ENCODE data around the gene DLG1. TPM values are rescaled to one million over a fixed set of nuclear protein-coding genes. Genes with fewer than 3 reads are reported as not detected.

DLG1 gene
- total and polyA plus RNA-seq, 4 experiments from 2014 or later: 21.4 to 92.1 (median 61.2) TPM

- intact Hi-C loops (cut with micrococcal nuclease): no loop called here
- H3K4me3 ChIP-seq (ENCODE audit: low read length in 2 of 2): no peak overlapping the region
- H3K9me3 ChIP-seq (ENCODE audit: control insufficient read depth in 1 of 2, low read length in 2 of 2): no peaks in the 10 kb centered on the region
- H3K27ac ChIP-seq (ENCODE audit: low read depth, low read length): no peak overlapping the region
- Mint-ChIP-seq H3K4me1 (peaks cover 0 to 4% (median 0%) of the 10 kb centered on the region in 4 donors), H3K27ac (no peak overlapping the region), H3K36me3 (peaks cover 38 to 48% of the 10 kb centered on the region in 2 donors), H3K9me3 (no peaks in the 10 kb centered on the region), H3K27me3 (no peaks in the 10 kb centered on the region), H3K4me3 (no peak overlapping the region)
- ChIA-PET CTCF (ENCODE audit: partially characterized antibody) (no interaction called here), POLR2A (ENCODE audit: partially characterized antibody) (no interaction called here)
- H3K4me1 ChIP-seq (ENCODE audit: insufficient read depth, low read length): no peaks in the 10 kb centered on the region
- DNase-seq: no peak
- H3K36me3 ChIP-seq (ENCODE audit: insufficient read depth, low read length): peaks cover 2% of the 10 kb centered on the region
- H3K27me3 ChIP-seq (ENCODE audit: insufficient read depth, low read length): no peaks in the 10 kb centered on the region
Measured at GRCh38 chr3:197105786-197106185, 192.6 kb downstream of the DLG1 start.

DNA sequence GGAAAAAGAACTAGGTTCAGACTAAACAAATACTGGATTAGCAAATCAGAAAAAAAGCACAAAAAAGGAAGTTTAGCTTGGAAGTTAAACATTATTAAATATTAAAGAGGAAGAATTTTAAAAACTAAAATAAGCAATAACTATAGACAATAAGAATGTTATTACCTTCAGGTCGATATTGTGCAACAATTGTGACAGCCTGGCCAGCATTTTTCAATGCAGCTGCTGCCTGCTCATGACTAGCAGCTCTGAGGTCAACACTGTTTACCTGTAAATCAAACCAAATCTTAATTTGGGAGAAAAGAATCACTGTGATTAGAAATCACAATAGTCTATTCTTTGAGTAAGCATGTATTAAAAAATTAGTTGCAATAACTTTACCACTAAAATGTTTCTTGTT, 193.7 kb downstream of the DLG1 start:
- Histone ChIP-seq H3K4me3 (ENCODE audit: low read length in 2 of 2) (no peak overlapping the region), H3K36me3 (ENCODE audit: insufficient read depth, low read length) (no peaks in the 10 kb centered on the region), H3K4me1 (ENCODE audit: insufficient read depth, low read length) (no peaks in the 10 kb centered on the region), H3K9me3 (ENCODE audit: control insufficient read depth in 1 of 2, low read length in 2 of 2) (no peaks in the 10 kb centered on the region), H3K27me3 (ENCODE audit: insufficient read depth, low read length) (no peaks in the 10 kb centered on the region), H3K27ac (ENCODE audit: low read depth, low read length) (no peak overlapping the region)
- intact Hi-C loops (cut with micrococcal nuclease): no loop called here
- CTCF ChIA-PET (ENCODE audit: partially characterized antibody): no interaction called here
- POLR2A ChIA-PET (ENCODE audit: partially characterized antibody): no interaction called here
- peaks cover 34 to 40% of the 10 kb centered on the region in 2 donors for H3K36me3 Mint-ChIP-seq
- no peaks in the 10 kb centered on the region for H3K9me3 Mint-ChIP-seq
- H3K27me3 Mint-ChIP-seq: no peaks in the 10 kb centered on the region
- DNase-seq: no peak
- H3K4me3 Mint-ChIP-seq: no peak overlapping the region
- H3K27ac Mint-ChIP-seq: no peak overlapping the region
- peaks cover 0 to 4% (median 0%) of the 10 kb centered on the region in 4 donors for H3K4me1 Mint-ChIP-seq

GRCh38 chr3:197103766-197104165, 194.6 kb downstream of the DLG1 start:
- DNase-seq: no peak
- Mint-ChIP-seq H3K27me3 (no peaks in the 10 kb centered on the region), H3K4me1 (peaks cover 0 to 4% (median 1%) of the 10 kb centered on the region in 4 donors), H3K9me3 (no peaks in the 10 kb centered on the region), H3K27ac (no peak overlapping the region), H3K36me3 (peaks cover 32 to 40% of the 10 kb centered on the region in 2 donors), H3K4me3 (no peak overlapping the region)
- no peaks in the 10 kb centered on the region for H3K4me1 ChIP-seq (ENCODE audit: insufficient read depth, low read length)
- H3K36me3 ChIP-seq (ENCODE audit: insufficient read depth, low read length): no peaks in the 10 kb centered on the region
- no peak overlapping the region for H3K27ac ChIP-seq (ENCODE audit: low read depth, low read length)
- H3K27me3 ChIP-seq (ENCODE audit: insufficient read depth, low read length): no peaks in the 10 kb centered on the region
- ChIA-PET POLR2A (ENCODE audit: partially characterized antibody) (no interaction called here), CTCF (ENCODE audit: partially characterized antibody) (interaction anchor here (1.5 kb wide), 1 partner anchor 83 kb away, joined by 3 read pairs; no protein-coding TSS in a partner anchor)
- intact Hi-C loops (cut with micrococcal nuclease): no loop called here
- no peaks in the 10 kb centered on the region for H3K9me3 ChIP-seq (ENCODE audit: control insufficient read depth in 1 of 2, low read length in 2 of 2)
- H3K4me3 ChIP-seq (ENCODE audit: low read length in 2 of 2): no peak overlapping the region

GRCh38 chr3:197093871-197094270, 204.5 kb downstream of the DLG1 start:
- intact Hi-C loops (cut with micrococcal nuclease): no loop called here
- Histone ChIP-seq H3K4me3 (ENCODE audit: low read length in 2 of 2) (no peak overlapping the region), H3K9me3 (ENCODE audit: control insufficient read depth in 1 of 2, low read length in 2 of 2) (no peaks in the 10 kb centered on the region), H3K4me1 (ENCODE audit: insufficient read depth, low read length) (no peaks in the 10 kb centered on the region), H3K36me3 (ENCODE audit: insufficient read depth, low read length) (no peaks in the 10 kb centered on the region), H3K27ac (ENCODE audit: low read depth, low read length) (no peak overlapping the region), H3K27me3 (ENCODE audit: insufficient read depth, low read length) (no peaks in the 10 kb centered on the region)
- no peak overlapping the region for H3K27ac Mint-ChIP-seq
- ChIA-PET POLR2A (ENCODE audit: partially characterized antibody) (interaction anchor here (0.7 kb wide), 1 partner anchor 967 kb away, joined by 3 read pairs; no protein-coding TSS in a partner anchor), CTCF (ENCODE audit: partially characterized antibody) (interaction anchor here (0.5 kb wide), 1 partner anchor 277 kb away, joined by 3 read pairs; no protein-coding TSS in a partner anchor)
- H3K4me3 Mint-ChIP-seq: no peak overlapping the region
- no peak for DNase-seq
- H3K36me3 Mint-ChIP-seq: peaks cover 23% of the 10 kb centered on the region in 2 donors
- H3K9me3 Mint-ChIP-seq: no peaks in the 10 kb centered on the region
- H3K27me3 Mint-ChIP-seq: no peaks in the 10 kb centered on the region
- H3K4me1 Mint-ChIP-seq: peaks cover 0 to 5% (median 1%) of the 10 kb centered on the region in 4 donors

DNA sequence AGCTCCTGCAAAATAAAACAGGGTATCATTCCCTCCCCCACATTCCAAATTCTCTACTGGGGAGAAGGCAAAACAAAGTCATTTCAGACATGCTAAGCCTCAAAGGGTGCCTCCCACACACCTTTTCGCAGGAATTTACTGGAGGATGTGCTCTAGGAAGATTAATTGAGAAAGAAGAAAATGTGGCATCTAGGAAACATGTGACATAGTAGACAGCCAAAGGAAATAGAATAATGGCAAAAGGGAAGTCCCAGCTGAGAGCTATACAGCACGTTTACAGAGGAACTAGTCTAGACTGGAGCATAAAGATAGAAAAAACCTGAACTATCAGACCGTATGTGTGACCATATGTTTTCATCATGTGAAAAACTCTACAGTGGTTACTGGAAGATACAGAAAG, 210.0 kb downstream of the DLG1 start:
- H3K4me1 ChIP-seq (ENCODE audit: insufficient read depth, low read length): no peaks in the 10 kb centered on the region
- H3K27me3 ChIP-seq (ENCODE audit: insufficient read depth, low read length): no peaks in the 10 kb centered on the region
- no peak overlapping the region for H3K4me3 ChIP-seq (ENCODE audit: low read length in 2 of 2)
- POLR2A ChIA-PET (ENCODE audit: partially characterized antibody): no interaction called here
- Mint-ChIP-seq H3K4me1 (peaks cover 0 to 4% (median under 1%) of the 10 kb centered on the region in 4 donors), H3K9me3 (no peaks in the 10 kb centered on the region), H3K27me3 (no peaks in the 10 kb centered on the region), H3K27ac (no peak overlapping the region), H3K4me3 (no peak overlapping the region), H3K36me3 (peaks cover 20 to 29% of the 10 kb centered on the region in 2 donors)
- CTCF ChIA-PET (ENCODE audit: partially characterized antibody): no interaction called here
- no peaks in the 10 kb centered on the region for H3K36me3 ChIP-seq (ENCODE audit: insufficient read depth, low read length)
- no peak for DNase-seq
- intact Hi-C loops (cut with micrococcal nuclease): no loop called here
- no peak overlapping the region for H3K27ac ChIP-seq (ENCODE audit: low read depth, low read length)
- H3K9me3 ChIP-seq (ENCODE audit: control insufficient read depth in 1 of 2, low read length in 2 of 2): no peaks in the 10 kb centered on the region

GRCh38 chr3:197085137-197085536, 213.3 kb downstream of the DLG1 start:
- Histone ChIP-seq H3K4me1 (ENCODE audit: insufficient read depth, low read length) (no peaks in the 10 kb centered on the region), H3K9me3 (ENCODE audit: control insufficient read depth in 1 of 2, low read length in 2 of 2) (no peaks in the 10 kb centered on the region), H3K4me3 (ENCODE audit: low read length in 2 of 2) (no peak overlapping the region), H3K27ac (ENCODE audit: low read depth, low read length) (no peak overlapping the region), H3K36me3 (ENCODE audit: insufficient read depth, low read length) (no peaks in the 10 kb centered on the region), H3K27me3 (ENCODE audit: insufficient read depth, low read length) (no peaks in the 10 kb centered on the region)
- peaks cover 0 to 4% (median under 1%) of the 10 kb centered on the region in 4 donors for H3K4me1 Mint-ChIP-seq
- intact Hi-C loops (cut with micrococcal nuclease): no loop called here
- ChIA-PET CTCF (ENCODE audit: partially characterized antibody) (no interaction called here), POLR2A (ENCODE audit: partially characterized antibody) (no interaction called here)
- DNase-seq: no peak
- H3K9me3 Mint-ChIP-seq: no peaks in the 10 kb centered on the region
- H3K4me3 Mint-ChIP-seq: no peak overlapping the region
- H3K27me3 Mint-ChIP-seq: no peaks in the 10 kb centered on the region
- H3K27ac Mint-ChIP-seq: peak overlapping the region in 1 of 7 donors; percentile 41
- H3K36me3 Mint-ChIP-seq: peaks cover 20 to 31% of the 10 kb centered on the region in 2 donors

GRCh38 chr3:197083486-197083885, 214.9 kb downstream of the DLG1 start:
- Mint-ChIP-seq H3K36me3 (peaks cover 14 to 31% of the 10 kb centered on the region in 2 donors), H3K27me3 (no peaks in the 10 kb centered on the region), H3K4me1 (no peaks in the 10 kb centered on the region), H3K9me3 (no peaks in the 10 kb centered on the region), H3K27ac (peak overlapping the region in 1 of 7 donors; percentile 15), H3K4me3 (no peak overlapping the region)
- no peaks in the 10 kb centered on the region for H3K36me3 ChIP-seq (ENCODE audit: insufficient read depth, low read length)
- no peaks in the 10 kb centered on the region for H3K27me3 ChIP-seq (ENCODE audit: insufficient read depth, low read length)
- CTCF ChIA-PET (ENCODE audit: partially characterized antibody): interaction anchor here (1.1 kb wide), 1 partner anchor 9 kb away, joined by 4 read pairs; no protein-coding TSS in a partner anchor
- intact Hi-C loops (cut with micrococcal nuclease): no loop called here
- no peak overlapping the region for H3K27ac ChIP-seq (ENCODE audit: low read depth, low read length)
- POLR2A ChIA-PET (ENCODE audit: partially characterized antibody): no interaction called here
- no peak for DNase-seq
- H3K4me1 ChIP-seq (ENCODE audit: insufficient read depth, low read length): no peaks in the 10 kb centered on the region
- H3K9me3 ChIP-seq (ENCODE audit: control insufficient read depth in 1 of 2, low read length in 2 of 2): no peaks in the 10 kb centered on the region
- no peak overlapping the region for H3K4me3 ChIP-seq (ENCODE audit: low read length in 2 of 2)

- ChIA-PET CTCF (ENCODE audit: partially characterized antibody) (no interaction called here), POLR2A (ENCODE audit: partially characterized antibody) (no interaction called here)
- no peak overlapping the region for H3K4me3 ChIP-seq (ENCODE audit: low read length in 2 of 2)
- no peak for DNase-seq
- H3K27me3 ChIP-seq (ENCODE audit: insufficient read depth, low read length): no peaks in the 10 kb centered on the region
- no peaks in the 10 kb centered on the region for H3K4me1 Mint-ChIP-seq
- H3K4me3 Mint-ChIP-seq: no peak overlapping the region
- intact Hi-C loops (cut with micrococcal nuclease): no loop called here
- H3K36me3 Mint-ChIP-seq: peaks cover 14 to 29% of the 10 kb centered on the region in 2 donors
- no peak overlapping the region for H3K27ac ChIP-seq (ENCODE audit: low read depth, low read length)
- H3K9me3 Mint-ChIP-seq: no peaks in the 10 kb centered on the region
- no peaks in the 10 kb centered on the region for H3K9me3 ChIP-seq (ENCODE audit: control insufficient read depth in 1 of 2, low read length in 2 of 2)
- H3K27ac Mint-ChIP-seq: no peak overlapping the region
- H3K4me1 ChIP-seq (ENCODE audit: insufficient read depth, low read length): no peaks in the 10 kb centered on the region
- H3K36me3 ChIP-seq (ENCODE audit: insufficient read depth, low read length): no peaks in the 10 kb centered on the region
- no peaks in the 10 kb centered on the region for H3K27me3 Mint-ChIP-seq
Measured at GRCh38 chr3:197082871-197083270, 215.5 kb downstream of the DLG1 start.

Measured in CD4-positive, alpha-beta memory T cell (primary cell).